ENCODE measurements around the gene ATP11A.

DNA sequence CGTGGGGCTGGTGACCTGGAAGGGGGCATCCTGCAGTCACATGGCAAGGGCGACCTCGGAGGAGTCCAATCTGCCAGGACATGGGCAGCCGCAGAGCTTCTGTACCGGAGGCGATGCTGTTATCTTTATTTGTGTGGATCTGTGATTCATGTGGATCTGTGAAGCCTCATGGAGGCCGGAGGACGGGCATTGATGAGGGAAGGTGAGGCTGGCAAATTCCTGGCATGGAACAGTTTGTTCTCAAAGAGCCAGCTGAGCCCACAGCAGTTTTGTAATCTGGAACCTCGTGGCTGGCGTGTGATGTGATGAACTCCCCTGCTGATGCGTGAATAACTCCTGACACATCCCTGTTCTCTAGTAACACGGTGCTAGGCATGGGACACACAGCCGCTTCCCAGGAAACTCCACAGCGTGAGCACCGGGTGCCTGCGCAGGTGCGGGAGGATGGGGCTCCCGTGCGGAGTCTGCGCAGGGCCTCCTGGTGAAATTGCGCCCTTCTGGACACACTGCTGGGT, 40.4 kb downstream of the ATP11A start:
- TF ChIP-seq, protein P1, sequence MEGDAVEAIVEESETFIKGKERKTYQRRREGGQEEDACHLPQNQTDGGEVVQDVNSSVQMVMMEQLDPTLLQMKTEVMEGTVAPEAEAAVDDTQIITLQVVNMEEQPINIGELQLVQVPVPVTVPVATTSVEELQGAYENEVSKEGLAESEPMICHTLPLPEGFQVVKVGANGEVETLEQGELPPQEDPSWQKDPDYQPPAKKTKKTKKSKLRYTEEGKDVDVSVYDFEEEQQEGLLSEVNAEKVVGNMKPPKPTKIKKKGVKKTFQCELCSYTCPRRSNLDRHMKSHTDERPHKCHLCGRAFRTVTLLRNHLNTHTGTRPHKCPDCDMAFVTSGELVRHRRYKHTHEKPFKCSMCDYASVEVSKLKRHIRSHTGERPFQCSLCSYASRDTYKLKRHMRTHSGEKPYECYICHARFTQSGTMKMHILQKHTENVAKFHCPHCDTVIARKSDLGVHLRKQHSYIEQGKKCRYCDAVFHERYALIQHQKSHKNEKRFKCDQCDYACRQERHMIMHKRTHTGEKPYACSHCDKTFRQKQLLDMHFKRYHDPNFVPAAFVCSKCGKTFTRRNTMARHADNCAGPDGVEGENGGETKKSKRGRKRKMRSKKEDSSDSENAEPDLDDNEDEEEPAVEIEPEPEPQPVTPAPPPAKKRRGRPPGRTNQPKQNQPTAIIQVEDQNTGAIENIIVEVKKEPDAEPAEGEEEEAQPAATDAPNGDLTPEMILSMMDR (IDR thresholded peaks at IDR 0.05; ENCODE audit: borderline replicate concordance, extremely low read depth, low read length, poor library complexity, severe bottlenecking), result no peak
- no peak for TF ChIP-seq EZH2 (IDR thresholded peaks at IDR 0.05; ENCODE audit: borderline replicate concordance, low read depth, low read length, severe bottlenecking)

Data from DND-41 (cell line).